ENCODE measurements around the gene MAGI2.

- TF ChIP-seq CTCF (IDR thresholded peaks at IDR 0.05): no peak
- no peak for TF ChIP-seq POLR2A (IDR thresholded peaks at IDR 0.05)
- TF ChIP-seq POLR2AphosphoS5 (IDR thresholded peaks at IDR 0.05): no peak
- no peak for TF ChIP-seq EP300 (IDR thresholded peaks at IDR 0.05)
Measured at GRCh38 chr7:78015574-78016260, 1437.8 kb downstream of the MAGI2 start.

All from suprapubic skin (tissue), 4 donors.